HepG2 (cell line): ENCODE measurements around the gene DUS1L. TPM values are rescaled to one million over a fixed set of nuclear protein-coding genes. Genes with fewer than 3 reads are reported as not detected.

Experiments
- AGO1 ChIP-seq: fragments of 200-400 bp; formaldehyde crosslinking; IDR thresholded peaks from 2 replicates; pipeline ENCODE4 v1.6.1; 2017; ENCODE audit warnings: mild to moderate bottlenecking, low read depth, low read length, moderate library complexity; ENCODE audit not compliant: poor library complexity, severe bottlenecking
- ARNTL ChIP-seq: sonication (generic); formaldehyde crosslinking; IDR thresholded peaks from 2 replicates; pipeline ENCODE4 v1.4.0; 2020; ENCODE audit warnings: mild to moderate bottlenecking, missing genetic modification reagents
- ATM ChIP-seq: fragments of 450-650 bp; IDR thresholded peaks from 2 replicates; pipeline ENCODE4 v1.7.1; 2017; ENCODE audit warnings: mild to moderate bottlenecking, borderline replicate concordance
- ATRX ChIP-seq: sonication (generic); formaldehyde crosslinking; IDR thresholded peaks from 2 replicates; pipeline ENCODE4 v1.4.0; 2020; ENCODE audit warnings: missing genetic modification reagents, borderline replicate concordance
- CBX5 ChIP-seq: sonication (generic); formaldehyde crosslinking; IDR thresholded peaks from 2 replicates; pipeline ENCODE4 v1.4.0; 2020; ENCODE audit warnings: missing genetic modification reagents, borderline replicate concordance
- ETV6 ChIP-seq: sonication (generic); formaldehyde crosslinking; conservative IDR thresholded peaks from 2 replicates; pipeline ENCODE4 v1.4.0; 2020; ENCODE audit warnings: missing genetic modification reagents
- GPN1 ChIP-seq: sonication (generic); formaldehyde crosslinking; IDR thresholded peaks from 2 replicates; pipeline ENCODE4 v1.5.1; 2020; ENCODE audit warnings: missing genetic modification reagents, borderline replicate concordance
- HNRNPUL1 ChIP-seq: fragments of 200-400 bp; formaldehyde crosslinking; IDR thresholded peaks from 2 replicates; pipeline ENCODE4 v1.6.1; 2017; ENCODE audit warnings: low read depth, mild to moderate bottlenecking, low read length, moderate library complexity
- ONECUT2 ChIP-seq: sonication (generic); formaldehyde crosslinking; IDR thresholded peaks from 2 replicates; pipeline ENCODE4 v1.4.0; 2020; ENCODE audit warnings: missing genetic modification reagents
- RBM39 ChIP-seq: fragments of 200-400 bp; formaldehyde crosslinking; IDR thresholded peaks from one replicate; pipeline ENCODE4 v1.6.1; 2018; ENCODE audit warnings: antibody characterized with exemption, mild to moderate bottlenecking, low read depth, low read length; ENCODE audit not compliant: poor library complexity, severe bottlenecking
- SATB2 ChIP-seq: sonication (generic); formaldehyde crosslinking; IDR thresholded peaks from 2 replicates; pipeline ENCODE4 v1.5.0; 2020; ENCODE audit warnings: missing genetic modification reagents
- STAG1 ChIP-seq: sonication (generic); formaldehyde crosslinking; IDR thresholded peaks from 2 replicates; pipeline ENCODE4 v1.4.0; 2020; ENCODE audit warnings: missing genetic modification reagents
- TCF7 ChIP-seq: sonication (generic); IDR thresholded peaks from 2 replicates; pipeline ENCODE4 v1.6.1; 2016; ENCODE audit warnings: antibody characterized with exemption, low read depth
- TGIF2 ChIP-seq: IDR thresholded peaks from 2 replicates; pipeline ENCODE4 v1.6.1; 2016; ENCODE audit warnings: control low read depth, missing compliant biosample characterization
- TRIM24 ChIP-seq: sonication (generic); formaldehyde crosslinking; IDR thresholded peaks from 2 replicates; pipeline ENCODE4 v1.8.0; 2022; ENCODE audit warnings: mild to moderate bottlenecking, missing genetic modification reagents
- ZKSCAN5 ChIP-seq: sonication (generic); formaldehyde crosslinking; IDR thresholded peaks from 2 replicates; pipeline ENCODE4 v1.5.1; 2020; ENCODE audit warnings: mild to moderate bottlenecking, missing genetic modification reagents
- ZMYM2 ChIP-seq: sonication (generic); formaldehyde crosslinking; IDR thresholded peaks from 2 replicates; pipeline ENCODE4 v1.8.0; 2022; ENCODE audit warnings: mild to moderate bottlenecking, missing genetic modification reagents
- ZNF124 ChIP-seq: sonication (generic); formaldehyde crosslinking; IDR thresholded peaks from 2 replicates; pipeline ENCODE4 v1.4.0; 2020; ENCODE audit warnings: missing genetic modification reagents
- ZNF160 ChIP-seq: sonication (generic); formaldehyde crosslinking; IDR thresholded peaks from 2 replicates; pipeline ENCODE4 v1.8.0; 2022; ENCODE audit warnings: mild to moderate bottlenecking, inconsistent platforms, missing genetic modification reagents
- ZNF230 ChIP-seq: sonication (generic); formaldehyde crosslinking; IDR thresholded peaks from 2 replicates; pipeline ENCODE4 v1.4.0; 2020; ENCODE audit warnings: mild to moderate bottlenecking, missing genetic modification reagents
- ZNF256 ChIP-seq: sonication (generic); formaldehyde crosslinking; conservative IDR thresholded peaks from 2 replicates; pipeline ENCODE4 v1.4.0; 2020; ENCODE audit warnings: missing genetic modification reagents
- ZNF670 ChIP-seq: sonication (generic); formaldehyde crosslinking; IDR thresholded peaks from 2 replicates; pipeline ENCODE4 v1.8.0; 2022; ENCODE audit warnings: mild to moderate bottlenecking, missing genetic modification reagents, borderline replicate concordance
- ZNF850 ChIP-seq: sonication (generic); formaldehyde crosslinking; conservative IDR thresholded peaks from 2 replicates; pipeline ENCODE4 v1.9.0; 2021; ENCODE audit warnings: mild to moderate bottlenecking, missing genetic modification reagents
- ZNF891 ChIP-seq: sonication (generic); formaldehyde crosslinking; IDR thresholded peaks from 2 replicates; pipeline ENCODE4 v1.5.0; 2020; ENCODE audit warnings: mild to moderate bottlenecking, missing genetic modification reagents
- polyA plus RNA-seq, 8 experiments: library from polyadenylated mRNA; depleted of rRNA in 3 of 8; stranded (reverse) in 7 of 8; unstranded in 1 of 8; fragments of >200 nt; fragmentation: Illumina TruSeq in 4 of 8; extraction: Trizol in 4 of 8; gene quantifications; 2 replicates each; pipeline versions ENCODE4 v1.2.1 to v1.2.3, GENCODE V29; 2011 to 2016; ENCODE audit warnings: low read depth in 4 of 8, missing spikeins in 1 of 8, mixed read lengths in 1 of 8; ENCODE audit not compliant: insufficient read depth in 1 of 8
- total RNA-seq, 5 experiments: library from RNA; depleted of rRNA; stranded (reverse); fragments of >200 nt; fragmentation: Illumina TruSeq; extraction: Trizol; gene quantifications; 2 replicates each; pipeline ENCODE4 v1.2.3, GENCODE V29; 2016; ENCODE audit warnings: low read depth in 1 of 5
- TF ChIP-seq, protein P1 (sequence below): fragments of 450-650 bp; IDR thresholded peaks from 2 replicates; pipeline ENCODE4 v1.6.1; 2016
- TF ChIP-seq, protein P2 (sequence below): conservative IDR thresholded peaks from 2 replicates; pipeline ENCODE4 v1.6.1; 2018; ENCODE audit warnings: missing genetic modification reagents
- TF ChIP-seq, protein P3 (sequence below): sonication (generic); formaldehyde crosslinking; IDR thresholded peaks from 2 replicates; pipeline ENCODE4 v1.8.1; 2023; ENCODE audit warnings: missing genetic modification reagents, mild to moderate bottlenecking, borderline replicate concordance
- TF ChIP-seq, protein P4 (sequence below): sonication (generic); formaldehyde crosslinking; IDR thresholded peaks from 2 replicates; pipeline ENCODE4 v1.9.0; 2021; ENCODE audit warnings: missing genetic modification reagents, mild to moderate bottlenecking, borderline replicate concordance

The DUS1L gene
- total and polyA plus RNA-seq, 2 of the 13 experiments (the other 11 are each of a cell fraction or from before 2014, with no cell fraction given) = 81.0 to 109 TPM

DNA sequence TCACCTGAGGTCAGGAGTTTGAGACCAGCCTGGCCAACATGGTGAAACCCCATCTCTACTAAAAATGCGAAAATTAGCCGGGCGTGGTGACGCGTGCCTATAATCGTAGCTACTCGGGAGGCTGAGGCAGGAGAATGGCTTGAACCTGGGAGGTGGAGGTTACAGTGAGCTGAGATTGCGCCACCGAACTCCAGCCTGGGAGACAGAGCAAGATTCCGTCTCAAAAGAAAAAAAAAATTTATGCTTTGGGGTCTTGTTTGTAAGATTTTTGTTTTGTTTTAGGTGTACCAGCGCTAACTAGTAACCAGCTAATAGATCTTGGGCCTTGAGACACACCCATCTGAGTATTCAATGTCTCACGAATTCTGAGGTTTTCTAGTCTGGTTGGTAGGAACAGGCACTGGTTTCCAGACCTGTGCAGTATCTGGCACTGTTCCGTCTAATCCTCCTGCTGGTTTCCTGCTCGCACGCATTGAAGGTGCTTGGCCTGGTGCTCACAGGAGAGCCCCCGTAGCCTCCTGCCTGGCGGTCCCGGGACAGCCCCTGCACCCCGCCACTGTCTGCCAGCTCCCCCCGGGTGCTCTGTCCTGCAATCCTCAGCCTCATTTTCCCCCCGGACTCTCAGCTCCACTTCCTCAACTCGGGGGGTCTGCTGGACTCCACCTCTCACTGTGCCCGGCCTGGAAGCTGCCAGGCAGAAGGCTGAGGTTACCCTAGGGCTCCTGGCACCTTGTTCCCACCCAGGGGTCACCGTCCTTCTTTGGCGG lies 10.6 kb upstream of the DUS1L start (continued):
- TF ChIP-seq ZNF850 (no peak), ATM (no peak), AGO1 (no peak), ARNTL (CRISPR knock-in tag) (no peak), ZNF670 (CRISPR knock-in tag) (no peak), STAG1 (CRISPR knock-in tag) (no peak), ZNF124 (CRISPR knock-in tag) (no peak), CBX5 (CRISPR knock-in tag) (no peak), TRIM24 (CRISPR knock-in tag) (no peak), ZMYM2 (CRISPR knock-in tag) (0 out of 2 replicates have a peak, but pooled peaks have one; percentile 14), ZNF891 (CRISPR knock-in tag) (no peak), ZKSCAN5 (no peak), ATRX (CRISPR knock-in tag) (no peak), ETV6 (no peak), HNRNPUL1 (no peak), TCF7 (no peak), ZNF160 (CRISPR knock-in tag) (no peak), TGIF2 (CRISPR knock-in tag) (no peak), SATB2 (CRISPR knock-in tag) (no peak), ONECUT2 (CRISPR knock-in tag) (peak; percentile 16; the same call in 1 of the 2 replicates), ZNF256 (no peak), ZNF230 (CRISPR knock-in tag) (0 out of 2 replicates have a peak, but pooled peaks have one; percentile 40), RBM39 (no peak), GPN1 (no peak)
- TF ChIP-seq, protein P1, sequence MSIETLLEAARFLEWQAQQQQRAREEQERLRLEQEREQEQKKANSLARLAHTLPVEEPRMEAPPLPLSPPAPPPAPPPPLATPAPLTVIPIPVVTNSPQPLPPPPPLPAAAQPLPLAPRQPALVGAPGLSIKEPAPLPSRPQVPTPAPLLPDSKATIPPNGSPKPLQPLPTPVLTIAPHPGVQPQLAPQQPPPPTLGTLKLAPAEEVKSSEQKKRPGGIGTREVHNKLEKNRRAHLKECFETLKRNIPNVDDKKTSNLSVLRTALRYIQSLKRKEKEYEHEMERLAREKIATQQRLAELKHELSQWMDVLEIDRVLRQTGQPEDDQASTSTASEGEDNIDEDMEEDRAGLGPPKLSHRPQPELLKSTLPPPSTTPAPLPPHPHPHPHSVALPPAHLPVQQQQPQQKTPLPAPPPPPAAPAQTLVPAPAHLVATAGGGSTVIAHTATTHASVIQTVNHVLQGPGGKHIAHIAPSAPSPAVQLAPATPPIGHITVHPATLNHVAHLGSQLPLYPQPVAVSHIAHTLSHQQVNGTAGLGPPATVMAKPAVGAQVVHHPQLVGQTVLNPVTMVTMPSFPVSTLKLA = no peak
- TF ChIP-seq, protein P2, sequence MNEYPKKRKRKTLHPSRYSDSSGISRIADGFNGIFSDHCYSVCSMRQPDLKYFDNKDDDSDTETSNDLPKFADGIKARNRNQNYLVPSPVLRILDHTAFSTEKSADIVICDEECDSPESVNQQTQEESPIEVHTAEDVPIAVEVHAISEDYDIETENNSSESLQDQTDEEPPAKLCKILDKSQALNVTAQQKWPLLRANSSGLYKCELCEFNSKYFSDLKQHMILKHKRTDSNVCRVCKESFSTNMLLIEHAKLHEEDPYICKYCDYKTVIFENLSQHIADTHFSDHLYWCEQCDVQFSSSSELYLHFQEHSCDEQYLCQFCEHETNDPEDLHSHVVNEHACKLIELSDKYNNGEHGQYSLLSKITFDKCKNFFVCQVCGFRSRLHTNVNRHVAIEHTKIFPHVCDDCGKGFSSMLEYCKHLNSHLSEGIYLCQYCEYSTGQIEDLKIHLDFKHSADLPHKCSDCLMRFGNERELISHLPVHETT (CRISPR knock-in tag) = no peak
- TF ChIP-seq, protein P3, sequence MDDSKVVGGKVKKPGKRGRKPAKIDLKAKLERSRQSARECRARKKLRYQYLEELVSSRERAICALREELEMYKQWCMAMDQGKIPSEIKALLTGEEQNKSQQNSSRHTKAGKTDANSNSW (CRISPR knock-in tag) = no peak
- TF ChIP-seq, protein P4, sequence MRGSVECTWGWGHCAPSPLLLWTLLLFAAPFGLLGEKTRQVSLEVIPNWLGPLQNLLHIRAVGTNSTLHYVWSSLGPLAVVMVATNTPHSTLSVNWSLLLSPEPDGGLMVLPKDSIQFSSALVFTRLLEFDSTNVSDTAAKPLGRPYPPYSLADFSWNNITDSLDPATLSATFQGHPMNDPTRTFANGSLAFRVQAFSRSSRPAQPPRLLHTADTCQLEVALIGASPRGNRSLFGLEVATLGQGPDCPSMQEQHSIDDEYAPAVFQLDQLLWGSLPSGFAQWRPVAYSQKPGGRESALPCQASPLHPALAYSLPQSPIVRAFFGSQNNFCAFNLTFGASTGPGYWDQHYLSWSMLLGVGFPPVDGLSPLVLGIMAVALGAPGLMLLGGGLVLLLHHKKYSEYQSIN (CRISPR knock-in tag) = no peak
